Umbilical cord (tissue), 2 donors: ENCODE data around the gene STN1. TPM values are rescaled to one million over a fixed set of nuclear protein-coding genes. Genes with fewer than 3 reads are reported as not detected.
"Not testable (repeated sequence)": the region's sequence is repeated elsewhere in the genome, so short reads cannot be mapped to it uniquely, and the experiment has no call there.

Experiments used
- DNase-seq: peaks from one replicate; pipeline ENCODE4 v3.0.0-alpha.2; 2015; ENCODE audit warnings: low spot score
- total RNA-seq: library from RNA; depleted of rRNA; stranded (reverse); fragments of >200 nt; gene quantifications from one replicate; pipeline ENCODE4 v1.2.3, GENCODE V29; 2014; ENCODE audit warnings: low replicate concordance; ENCODE audit not compliant: insufficient read depth

STN1 gene
- total RNA-seq, 1 donor from 2014 or later: 28.6 TPM

DNA sequence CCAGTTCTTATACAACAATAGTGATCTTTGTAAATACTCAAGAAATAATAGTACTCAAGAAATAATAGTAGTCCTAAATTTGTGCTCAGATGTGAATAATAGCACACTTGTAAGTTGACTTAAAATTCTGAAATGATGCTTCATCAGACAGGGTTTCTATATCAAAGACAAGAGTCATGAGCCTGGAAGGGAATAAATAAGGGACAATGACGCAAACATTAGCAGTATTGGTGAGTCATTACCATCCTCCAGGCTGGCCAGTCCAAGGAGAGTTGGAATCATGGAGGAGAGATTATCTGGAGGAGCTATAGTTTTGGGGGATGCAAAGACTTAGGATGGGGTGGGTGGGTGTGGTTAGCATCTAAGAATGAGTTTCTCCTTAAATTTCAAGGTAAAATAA is 56.5 kb downstream of the STN1 start:
- DNase-seq: no peak

DNA sequence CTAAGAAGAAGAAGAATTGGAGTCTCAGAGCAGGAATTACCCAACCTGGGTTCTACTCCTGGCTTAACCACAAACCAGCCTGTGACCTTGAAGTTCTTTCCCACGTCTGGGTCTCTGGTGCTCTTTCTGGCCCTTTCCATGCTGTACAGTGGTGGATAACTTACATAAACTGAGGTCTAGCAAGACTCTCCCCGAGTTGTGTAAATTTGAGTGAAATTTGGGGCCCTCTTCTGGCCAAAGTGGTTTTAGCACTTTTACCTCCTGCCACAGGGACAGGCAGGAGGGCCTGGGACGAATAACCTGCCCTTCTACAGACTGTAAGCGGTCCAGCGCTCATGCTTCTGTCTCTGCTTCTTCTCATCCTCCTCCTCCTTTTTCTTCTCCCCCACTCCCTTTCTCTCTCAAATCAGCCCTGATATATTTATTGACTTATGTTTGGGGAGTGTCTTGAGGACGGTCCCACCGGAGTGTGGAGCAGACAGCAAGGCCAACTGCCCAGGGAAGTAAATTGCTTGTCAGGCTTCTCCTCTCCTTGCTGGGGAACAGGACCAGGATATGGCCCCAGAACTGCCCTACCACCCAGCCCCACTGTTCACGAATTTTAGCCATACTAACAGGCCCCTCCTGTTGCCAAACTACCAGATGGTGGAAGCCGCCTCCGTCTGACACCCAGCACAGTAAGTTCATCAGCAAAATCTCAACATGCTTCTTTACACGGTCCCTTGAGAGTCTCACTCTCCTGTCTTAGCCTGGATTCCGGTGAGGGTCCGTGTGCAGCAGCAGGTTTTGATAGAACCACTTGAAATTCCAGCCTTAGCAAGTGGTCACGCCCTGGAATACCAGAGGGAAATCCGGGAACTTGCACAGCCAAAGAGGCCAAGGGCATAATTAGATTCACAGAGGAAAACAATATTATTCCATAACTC is 58.6 kb downstream of the STN1 start:
- peak; percentile 82 for DNase-seq

DNA sequence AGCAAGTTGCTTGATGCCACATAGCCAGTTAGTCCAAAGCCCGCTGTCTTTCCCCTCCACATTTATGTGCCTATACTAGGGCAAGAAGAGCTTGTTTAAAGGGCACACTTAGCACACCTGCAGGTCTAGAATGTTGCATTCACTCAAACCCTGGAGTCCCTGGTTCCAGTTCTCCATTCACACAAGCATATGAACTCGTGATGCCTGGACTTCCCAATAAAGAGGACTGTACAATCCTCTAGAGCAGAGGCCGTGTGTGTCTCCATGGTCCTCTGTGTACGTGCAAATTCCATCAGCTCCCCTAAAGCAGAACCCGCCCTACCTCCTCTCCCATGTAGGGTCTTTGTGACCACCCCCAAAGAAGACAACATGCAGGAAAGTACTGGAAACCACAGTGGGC is 59.6 kb downstream of the STN1 start:
- no peak for DNase-seq

DNA sequence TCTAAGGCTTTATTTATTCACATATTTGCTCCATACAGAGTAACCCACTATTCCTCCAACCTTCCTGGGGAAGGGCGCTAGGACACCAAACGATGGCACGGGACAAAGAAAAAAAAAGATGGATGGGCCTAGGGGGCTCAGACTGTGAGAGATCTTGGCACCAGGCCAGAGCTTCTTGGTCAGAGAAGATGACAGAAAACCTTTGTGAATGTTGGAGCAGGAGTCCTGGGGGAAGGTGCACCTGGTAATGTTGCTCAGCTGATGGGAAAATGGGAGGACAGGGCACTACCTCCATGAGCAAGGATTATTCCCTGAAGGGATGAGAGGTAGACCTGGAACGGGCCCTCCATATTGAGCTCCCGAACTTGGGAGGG is 61.2 kb downstream of the STN1 start:
- no peak for DNase-seq

DNA sequence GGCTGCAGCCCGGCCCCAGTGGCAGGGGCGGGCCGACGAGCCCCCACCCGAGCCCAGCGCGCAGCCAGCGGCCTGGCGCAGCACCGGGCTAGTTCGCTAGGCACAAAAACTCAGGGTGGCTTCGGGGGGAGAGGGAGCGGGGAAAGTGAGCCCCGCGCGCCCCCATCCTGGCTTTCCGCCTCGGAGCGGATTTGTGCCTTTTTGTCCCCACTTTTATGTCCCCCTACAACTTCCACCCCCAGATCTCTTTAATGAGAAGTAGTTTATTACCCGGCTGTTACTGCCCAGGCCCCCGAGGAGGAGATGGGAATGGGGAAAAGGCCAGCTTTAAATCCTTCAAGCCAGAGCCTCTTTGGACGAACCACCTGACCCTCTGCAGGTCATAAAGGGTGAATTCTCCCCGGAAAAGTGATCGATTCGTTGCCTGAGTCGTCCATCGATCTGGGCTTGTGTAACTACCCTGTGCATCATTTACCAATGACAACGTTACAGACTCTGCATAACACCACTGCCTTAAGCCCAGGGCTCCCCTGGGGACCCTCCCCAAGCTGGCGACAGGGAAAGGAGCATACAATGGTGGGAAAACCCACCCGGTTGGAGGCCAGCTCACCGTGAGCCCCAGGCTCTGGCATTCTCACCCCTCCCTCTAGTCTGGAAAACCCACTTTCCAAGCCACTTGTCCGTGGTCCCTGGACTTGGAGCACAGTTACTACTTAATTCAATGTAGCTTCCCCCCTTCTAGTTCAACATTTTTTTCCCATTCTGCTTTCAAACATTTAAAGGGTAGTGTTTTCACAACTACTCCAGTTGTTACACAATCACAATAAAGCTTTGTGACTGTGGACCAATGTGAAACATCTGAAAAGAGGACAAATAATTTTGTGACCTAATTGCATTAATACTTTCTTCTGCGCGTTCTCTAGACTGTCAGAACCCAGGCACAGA is 61.9 kb downstream of the STN1 start:
- DNase-seq: no peak

DNA sequence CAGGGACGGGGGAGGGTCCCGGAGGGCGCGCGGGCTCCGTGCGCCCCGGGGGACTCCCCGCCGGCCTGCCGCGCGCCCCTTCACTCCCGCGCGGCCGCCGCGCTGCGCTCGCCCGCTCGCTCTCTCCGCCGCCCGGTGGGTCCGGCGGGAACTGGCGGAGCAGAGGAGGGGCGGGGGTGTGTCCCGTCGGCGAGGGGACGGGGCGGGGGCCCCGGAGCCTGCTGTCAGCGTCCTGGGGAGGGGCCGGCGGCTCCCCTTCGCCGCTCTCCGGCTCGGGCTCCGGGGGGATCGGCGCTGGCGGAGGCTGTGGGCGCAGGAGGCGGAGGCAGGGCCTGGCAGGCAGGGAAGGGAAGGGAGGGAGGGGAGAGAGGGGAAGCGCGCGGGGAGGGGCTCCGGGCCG is 62.6 kb downstream of the STN1 start, which contains the start of gene SH3PXD2A:
SH3PXD2A (minus strand) TSS at position 153 of the 400 bp plus-strand sequence. CDS start 310 bp downstream, outside the sequence.
- DNase-seq: peak; percentile 77

DNA sequence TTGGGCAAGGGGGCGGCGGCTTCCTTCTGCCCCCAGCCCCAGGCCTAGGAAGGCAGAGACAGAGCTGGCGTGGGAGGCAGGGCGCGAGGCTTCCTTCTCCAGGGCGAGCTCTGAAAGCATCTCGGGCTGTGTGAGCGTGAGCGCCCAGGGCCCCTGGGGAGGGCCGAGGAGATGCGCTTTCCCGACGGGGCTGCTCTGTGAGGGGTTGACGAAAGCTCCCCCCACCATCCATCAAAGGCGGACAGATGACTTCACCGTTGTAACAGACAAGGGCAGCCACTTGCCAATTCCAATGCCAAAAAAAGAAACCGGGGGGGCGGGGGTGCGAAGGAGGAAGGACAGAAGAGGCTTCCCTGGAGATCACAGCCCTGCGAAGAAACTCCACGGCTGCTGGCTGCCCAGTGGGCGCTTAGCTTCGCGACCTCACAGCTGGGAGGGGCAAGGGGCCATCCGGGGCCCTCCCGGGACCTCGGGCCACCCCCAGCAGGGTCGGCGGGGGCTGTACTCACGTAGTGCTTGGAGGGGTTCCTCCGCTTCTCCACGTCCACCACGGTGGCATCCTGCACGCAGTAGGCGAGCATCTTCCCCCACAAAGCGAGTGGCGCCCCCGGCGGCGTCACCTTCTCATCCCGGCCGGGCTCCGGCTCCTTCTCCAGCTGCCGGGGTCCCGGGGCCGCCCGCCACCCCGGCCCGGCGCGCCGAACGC is 63.1 kb downstream of the STN1 start:
- peak; percentile 65 for DNase-seq

DNA sequence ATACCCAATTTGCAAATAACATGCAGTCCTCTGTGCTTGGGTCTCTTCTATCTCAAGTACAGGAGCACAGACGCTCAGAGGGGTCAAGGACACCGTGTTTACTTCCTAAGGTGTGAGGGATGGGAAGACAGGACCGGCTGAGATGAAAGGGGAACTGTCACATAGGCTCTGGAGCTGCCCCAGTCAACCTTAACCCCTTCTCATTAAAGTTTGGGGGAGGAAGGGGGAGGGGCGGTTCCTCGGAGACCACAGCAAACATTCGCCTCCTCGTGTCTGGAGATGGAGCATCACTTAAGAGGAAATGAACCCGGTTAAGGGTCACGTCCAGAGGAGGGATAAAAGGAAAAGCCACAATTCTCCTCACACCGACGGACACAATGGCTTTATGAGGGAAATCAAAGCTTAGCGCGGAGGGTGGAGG is 63.7 kb downstream of the STN1 start:
- DNase-seq: peak; percentile 56

DNA sequence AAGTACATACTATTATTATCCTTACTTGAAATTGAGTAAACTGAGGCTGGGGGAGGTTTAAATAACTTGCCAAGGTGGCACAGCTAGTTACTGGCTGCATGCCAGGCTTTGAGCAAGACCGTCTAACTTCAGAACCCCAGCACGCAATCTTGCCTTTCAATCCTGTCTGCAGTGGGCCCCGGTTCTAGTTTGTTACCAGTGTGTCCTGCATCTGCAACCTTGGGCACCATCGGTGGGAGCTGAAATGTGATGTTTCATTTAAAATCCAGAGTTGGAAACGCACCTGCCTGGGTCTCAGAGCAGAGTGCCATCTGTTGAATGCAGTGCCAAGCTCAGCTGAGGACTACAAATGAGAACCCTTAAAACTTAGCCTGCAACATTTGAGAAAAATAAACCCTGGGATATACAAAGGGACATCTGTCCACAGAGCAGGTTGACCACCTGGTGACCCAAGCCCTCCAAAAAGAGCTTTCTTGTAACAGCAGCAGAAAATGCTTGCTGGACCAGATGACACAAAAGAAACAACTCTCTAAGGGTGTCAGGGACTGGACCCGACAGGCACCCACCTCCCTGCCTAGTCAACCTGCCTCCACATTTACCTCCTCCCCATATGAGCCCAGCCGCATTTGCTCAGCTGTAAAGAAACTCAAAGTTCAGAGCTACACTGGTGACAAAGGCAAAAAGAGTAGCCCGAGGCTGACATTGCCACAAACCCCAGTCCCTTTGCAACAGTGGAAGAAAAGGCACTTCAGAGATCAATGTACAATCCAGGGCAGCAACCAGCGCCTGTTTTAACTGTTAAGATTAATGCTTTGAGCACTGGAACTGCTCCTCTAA is 64.3 kb downstream of the STN1 start:
- no peak for DNase-seq

DNA sequence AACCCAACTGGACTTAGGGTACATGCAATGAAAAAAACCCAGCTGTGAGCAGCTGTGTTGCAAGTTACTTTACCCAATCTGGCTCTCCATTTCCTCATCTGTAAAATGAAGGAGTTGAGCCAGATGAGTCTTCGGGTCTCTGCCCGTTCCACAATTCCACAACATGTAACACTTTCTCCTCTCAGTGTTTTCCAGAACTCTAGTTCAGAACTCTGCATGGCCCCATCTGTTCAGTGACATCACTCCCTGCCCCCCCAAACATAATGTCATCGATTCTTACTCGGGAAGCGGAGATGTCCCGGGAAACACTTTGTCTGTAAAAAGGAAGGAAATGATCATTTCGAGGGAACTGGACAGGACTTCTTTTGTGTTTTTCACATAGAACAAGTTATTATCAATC is 65.1 kb downstream of the STN1 start:
- DNase-seq: no peak

DNA sequence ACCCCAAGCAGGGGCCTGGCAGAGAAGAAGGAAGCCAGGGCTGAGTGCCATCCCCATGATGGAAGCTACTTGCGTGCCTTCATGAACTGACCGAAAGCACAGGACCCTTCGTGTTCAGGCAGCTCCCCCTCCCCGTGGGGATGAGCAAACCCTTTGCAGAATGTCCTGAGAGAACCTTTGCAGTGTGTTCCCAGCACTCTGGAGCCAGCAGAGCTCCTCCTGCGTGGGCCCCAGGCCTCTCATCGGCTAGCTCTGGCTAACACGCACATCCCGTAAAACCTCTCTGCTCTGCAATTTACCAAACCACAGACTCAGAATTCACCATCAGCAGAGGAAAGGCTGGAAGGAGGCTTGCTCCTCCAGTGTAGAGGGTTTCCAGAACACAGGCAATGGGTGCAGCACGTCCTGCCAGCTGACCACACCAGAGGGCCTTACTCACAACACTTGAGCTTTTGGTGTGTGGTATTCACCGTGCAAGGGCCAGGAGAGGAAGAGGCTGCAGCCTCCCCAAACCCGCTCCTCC is 65.7 kb downstream of the STN1 start:
- DNase-seq: peak; percentile 67

DNA sequence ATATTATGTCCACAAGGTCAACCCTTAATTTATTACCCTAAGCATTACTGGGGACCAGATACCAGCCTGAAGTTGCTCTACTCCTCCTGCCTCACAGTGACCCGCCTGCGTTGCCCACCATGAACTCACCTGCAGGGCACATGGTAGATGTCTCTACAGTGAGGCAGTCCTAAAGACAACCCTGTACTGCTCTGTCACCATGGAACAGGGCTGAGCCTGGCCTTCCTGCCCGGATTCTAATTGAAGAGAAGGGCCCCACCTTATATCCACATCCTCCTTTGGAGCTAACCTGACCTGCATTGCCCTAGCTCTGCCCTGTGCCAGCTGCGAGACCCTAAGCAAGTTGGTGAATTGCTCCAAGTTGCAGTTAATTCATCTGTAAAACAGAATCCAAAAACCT is 66.7 kb downstream of the STN1 start:
- DNase-seq: no peak

DNA sequence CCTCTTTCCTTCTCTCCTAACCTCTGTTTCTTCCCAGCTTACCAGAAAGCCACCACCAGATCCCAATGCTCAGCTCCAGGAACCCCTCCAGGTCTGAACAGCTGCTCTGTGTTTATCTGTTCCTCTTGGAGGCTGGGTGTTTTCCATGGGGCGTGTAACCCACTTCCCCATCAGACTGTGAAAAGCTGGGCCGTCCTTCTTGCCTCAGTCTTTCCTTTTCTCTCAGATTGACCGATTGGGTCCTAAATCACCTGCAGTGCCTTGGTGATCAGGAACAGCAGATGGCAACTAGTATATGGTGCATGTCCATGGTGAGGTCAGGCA is 67.5 kb downstream of the STN1 start:
- DNase-seq: no peak

DNA sequence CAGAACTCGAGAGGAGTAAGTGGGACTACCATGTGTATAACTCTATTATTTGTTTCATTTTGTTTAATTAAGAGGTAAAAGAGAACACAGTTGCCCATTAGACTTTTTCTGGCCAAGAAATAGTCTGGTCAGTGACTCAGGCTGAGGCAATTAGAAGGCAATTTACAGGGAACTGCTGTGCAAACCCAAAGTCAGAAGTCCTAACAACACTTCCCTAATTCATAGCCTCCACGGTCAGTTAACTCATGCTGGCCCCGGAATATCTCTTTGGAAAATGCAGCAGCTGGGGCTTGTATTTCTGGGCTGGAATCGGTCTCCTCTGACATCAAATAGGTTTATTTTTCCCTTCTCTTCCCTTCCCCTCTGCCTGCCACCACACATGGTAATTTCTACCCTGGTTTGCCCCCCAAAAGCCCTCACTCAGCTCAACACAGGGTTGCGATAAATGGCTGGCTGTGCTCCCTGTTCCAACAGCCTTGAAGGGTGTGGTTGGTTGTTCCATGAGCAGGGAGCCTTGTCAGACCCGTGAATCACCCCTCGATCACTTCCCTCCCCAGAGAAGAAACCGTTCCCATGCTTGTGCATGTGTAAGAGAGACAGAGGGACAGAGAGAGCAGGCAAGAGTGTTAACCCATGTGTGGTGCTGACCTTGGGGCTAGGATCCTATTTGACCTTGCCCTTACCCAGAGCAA is 68.0 kb downstream of the STN1 start:
- no peak for DNase-seq

DNA sequence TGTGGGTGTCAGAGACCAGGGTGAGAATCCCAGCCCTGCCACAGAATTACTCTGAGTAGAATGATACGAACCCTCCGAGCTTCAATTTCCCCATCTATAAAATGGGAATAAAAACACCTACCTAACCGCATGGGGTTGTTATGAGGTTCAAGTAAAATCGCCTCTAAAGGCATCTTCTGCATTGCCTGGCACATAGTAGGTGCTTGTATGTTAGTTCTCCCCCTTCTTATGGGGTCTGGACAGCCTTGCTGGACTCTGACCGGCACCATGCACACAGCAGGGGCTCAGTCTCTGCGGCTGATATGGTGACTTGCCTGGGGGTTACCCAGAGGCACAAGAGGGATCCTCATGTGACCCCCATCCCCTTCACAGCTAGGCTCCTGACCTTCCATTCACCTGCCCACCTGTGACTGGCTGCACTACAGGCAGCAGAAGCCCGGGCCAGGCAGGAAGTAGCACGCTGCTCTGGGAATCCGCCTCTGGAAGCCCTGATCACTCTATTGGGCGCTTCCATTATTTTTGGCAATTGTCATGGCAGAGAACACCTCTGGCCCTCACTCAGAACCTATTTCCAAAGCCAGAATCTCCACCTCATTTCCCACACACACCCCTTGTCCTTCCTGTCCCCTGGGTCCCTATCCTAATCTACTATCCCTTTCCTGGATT is 68.6 kb downstream of the STN1 start:
- no peak for DNase-seq

DNA sequence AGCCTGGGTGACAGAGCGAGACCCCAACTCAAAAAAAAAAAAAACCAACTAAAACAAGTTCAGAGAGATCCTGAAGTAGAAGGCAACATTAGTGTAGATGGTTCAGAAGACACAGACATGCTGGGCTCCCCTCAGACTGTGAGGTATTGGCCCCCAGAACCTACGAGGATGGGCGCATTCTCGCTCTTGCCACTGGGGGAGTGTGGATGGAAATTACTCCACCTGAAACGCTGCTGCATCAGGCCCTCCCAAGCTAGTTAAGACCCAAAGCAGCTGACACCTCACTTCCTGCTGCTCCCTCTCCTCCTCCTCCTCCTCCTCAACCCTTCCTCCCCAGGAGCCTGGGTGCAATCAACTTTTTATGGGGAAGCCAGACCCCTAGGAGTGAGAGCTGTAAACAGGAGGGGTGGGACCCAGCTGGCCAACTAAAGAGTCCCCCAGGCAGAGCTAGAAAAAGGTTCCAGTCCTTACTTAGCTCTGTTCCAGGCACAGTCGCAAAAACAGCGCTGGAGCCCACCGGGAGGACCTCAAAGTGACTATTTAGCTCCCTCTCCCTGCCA is 70.0 kb downstream of the STN1 start:
- no peak for DNase-seq

DNA sequence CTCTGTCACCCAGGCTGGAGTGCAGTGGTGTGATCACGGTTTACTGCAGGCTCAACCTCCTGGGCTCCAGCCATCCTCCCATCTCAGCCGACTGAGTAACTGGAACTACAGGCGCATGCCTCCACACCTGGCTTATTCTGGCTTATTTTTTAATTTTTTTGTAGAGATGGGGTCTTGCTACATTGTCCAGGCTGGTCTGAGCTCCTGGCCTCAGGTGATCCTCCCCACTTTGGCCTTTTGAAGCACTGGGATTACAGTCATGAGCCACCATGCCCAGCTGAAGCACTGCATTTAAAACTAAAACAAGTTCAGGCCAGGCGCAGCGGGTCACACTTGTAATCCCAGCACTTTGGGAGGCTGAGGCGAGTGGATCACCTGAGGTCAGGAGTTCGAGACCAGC is 70.6 kb downstream of the STN1 start:
- DNase-seq: no peak

DNA sequence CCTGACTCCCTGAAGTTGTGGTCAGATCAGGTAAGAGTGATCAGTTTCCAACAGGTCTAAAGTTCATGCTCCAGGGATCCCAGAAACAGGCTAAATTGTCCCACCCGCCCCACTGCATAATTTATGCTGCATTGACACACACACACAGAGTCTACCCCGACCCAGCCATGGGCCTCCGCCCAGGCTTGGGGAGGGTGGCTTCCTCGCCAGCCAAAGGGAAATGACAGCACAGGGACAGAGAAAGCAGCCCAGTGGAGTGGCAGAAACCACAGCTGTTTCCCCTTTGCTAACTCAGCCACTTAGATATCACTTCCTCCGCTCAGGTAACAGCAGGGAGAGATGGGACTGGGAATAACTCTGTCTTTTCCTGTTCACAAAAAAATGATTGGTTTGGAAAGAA is 72.0 kb downstream of the STN1 start:
- no peak for DNase-seq

DNA sequence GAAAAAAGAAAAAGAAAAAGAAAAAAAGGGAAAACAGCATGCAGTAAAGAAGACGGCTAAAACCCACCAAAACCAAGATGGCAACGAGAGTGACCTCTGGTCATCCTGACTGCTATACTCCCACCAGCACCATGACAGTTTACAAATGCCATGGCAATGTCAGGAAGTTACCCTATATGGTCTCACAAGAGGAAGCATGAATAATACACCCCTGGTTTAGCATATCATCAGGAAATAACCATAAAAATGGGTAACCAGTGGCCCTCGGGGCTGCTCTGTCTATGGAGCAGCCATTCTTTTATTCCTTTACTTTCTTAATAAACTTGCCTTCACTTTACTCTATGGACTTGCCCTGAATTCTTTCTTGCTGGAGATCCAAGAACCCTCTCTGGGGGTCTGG is 72.6 kb downstream of the STN1 start:
- DNase-seq: not testable (repeated sequence)
